Sigmoid colon (tissue), 7 donors: ENCODE results near the gene TCF7L2. TPM values are rescaled to one million over a fixed set of nuclear protein-coding genes. Genes with fewer than 3 reads are reported as not detected.

Experiments used
- DNase-seq: peaks from one replicate; pipeline ENCODE4 v3.0.0-alpha.2; 2019
- H3K27ac ChIP-seq, 4 donors: fragments of 200-600 bp; sonication (generic); one replicate each; pipeline ENCODE4 v1.5.1; 2016 to 2019; ENCODE audit warnings: mild to moderate bottlenecking in 1 of 4
- H3K27me3 ChIP-seq, 3 donors: fragments of 200-600 bp; sonication (generic); one replicate each; pipeline ENCODE4 v1.5.1; 2019; ENCODE audit warnings: mild to moderate bottlenecking in 1 of 3
- H3K36me3 ChIP-seq, 4 donors: fragments of 200-600 bp; sonication (generic); one replicate each; pipeline ENCODE4 v1.5.1; 2016 to 2019
- H3K4me1 ChIP-seq, 4 donors: fragments of 200-600 bp; sonication (generic); one replicate each; pipeline ENCODE4 v1.5.1; 2017 to 2019
- H3K4me3 ChIP-seq, 4 donors: fragments of 200-600 bp; sonication (generic); one replicate each; pipeline ENCODE4 v1.5.1; 2017 to 2019; ENCODE audit warnings: mild to moderate bottlenecking in 2 of 4, moderate library complexity in 1 of 4
- H3K9me3 ChIP-seq, 4 donors: fragments of 200-600 bp in 3 of 4; sonication (generic) in 3 of 4; one replicate each; pipeline versions ENCODE4 v1.5.1 to v1.6.1; 2013 to 2019
- EP300 ChIP-seq, 4 donors: sonication (generic); formaldehyde crosslinking; IDR thresholded peaks; one replicate each; pipeline ENCODE4 v1.6.1; 2017; ENCODE audit warnings: antibody characterized with exemption in 4 of 4
- POLR2A ChIP-seq, 2 donors: fragments of 450-650 bp; IDR thresholded peaks; one replicate each; pipeline ENCODE4 v1.6.1; 2016; ENCODE audit warnings: antibody characterized with exemption in 2 of 2, mild to moderate bottlenecking in 2 of 2, moderate library complexity in 2 of 2
- POLR2AphosphoS5 ChIP-seq, 4 donors: sonication (generic); formaldehyde crosslinking; IDR thresholded peaks; one replicate each; pipeline ENCODE4 v1.6.1; 2017; ENCODE audit warnings: antibody characterized with exemption in 4 of 4
- WGBS, 2 donors: extraction: QIAGEN DNeasy Blood & Tissue Kit; methylation state at CpG; one replicate each; pipeline ENCODE4 v1.1.7; 2013; 5-methylcytosine and 5-hydroxymethylcytosine counted together
- intact Hi-C: fragments of 100-400 bp; cut with DNase I; formaldehyde crosslinking; loops from one replicate; pipeline ENCODE4 v1.15.1; 2023
- polyA plus RNA-seq, 3 donors: library from polyadenylated mRNA; stranded (reverse); fragments of 200-250 nt; gene quantifications; one replicate each; pipeline ENCODE4 v1.2.3, GENCODE V29; 2013
- total RNA-seq, 4 donors: library from RNA; depleted of rRNA; stranded (reverse); fragments of >200 nt; gene quantifications; one replicate each; pipeline ENCODE4 v1.1.0, GENCODE V29; 2016
- TF ChIP-seq, protein P1 (sequence below), 4 experiments: fragments of 450-650 bp in 3 of 4; fragments of 200-600 bp in 1 of 4; IDR thresholded peaks; one replicate each; pipeline ENCODE4 v1.5.1; 2016 to 2019; ENCODE audit warnings: antibody characterized with exemption in 4 of 4, mild to moderate bottlenecking in 3 of 4, moderate library complexity in 2 of 4
- donor health status: healthy with polysubstance abuse.
- donor health status: Bipolar disorder and iron deficiency.
- donor health status: healthy.

Gene TCF7L2
- total and polyA plus RNA-seq, 7 donors, result 15.3 to 40.4 (median 30.0) TPM

DNA sequence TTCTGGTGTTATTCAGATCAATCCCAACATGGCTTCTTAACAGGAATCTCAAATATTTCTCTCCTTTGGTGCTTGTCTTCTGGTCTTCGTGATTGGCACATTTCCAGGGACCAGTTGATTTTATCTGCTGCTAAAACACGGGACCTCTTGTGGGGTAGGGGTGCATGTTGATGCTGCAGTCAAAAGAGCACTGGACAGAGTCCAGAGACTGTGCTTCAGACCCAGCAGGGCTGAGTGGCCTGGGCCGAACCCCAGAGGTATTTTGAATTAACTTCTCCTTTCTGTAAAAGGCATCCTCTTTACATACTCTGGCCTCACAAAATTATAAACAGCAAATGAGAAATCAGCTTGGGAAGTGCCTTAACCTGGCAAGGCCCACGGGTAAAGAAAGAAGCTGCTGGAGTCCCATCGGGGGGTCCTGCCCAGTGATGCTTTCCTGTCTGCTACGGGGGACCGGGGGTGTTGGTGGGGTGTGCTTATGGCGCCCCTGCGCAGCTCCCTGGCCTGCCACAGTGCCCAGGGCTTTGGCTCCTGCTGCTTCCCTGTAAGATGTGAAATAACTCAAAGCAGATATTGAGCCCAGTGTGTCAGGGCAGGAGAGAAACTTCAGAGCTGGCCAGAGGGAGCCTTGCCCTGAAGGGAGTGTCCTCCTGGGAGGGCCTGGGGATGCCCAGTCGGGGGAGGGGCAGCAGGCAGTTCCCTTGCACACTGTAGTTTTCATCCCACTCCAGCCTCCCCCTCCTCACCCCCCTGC is 230.5 kb downstream of the TCF7L2 start:
- Histone ChIP-seq H3K27me3 (no peaks in the 10 kb centered on the region), H3K9me3 (no peaks in the 10 kb centered on the region), H3K36me3 (no peaks in the 10 kb centered on the region), H3K27ac (peak overlapping the region in 2 of 4 donors; percentile 44 to 49), H3K4me1 (peaks cover 0 to 34% (median 14%) of the 10 kb centered on the region in 4 donors), H3K4me3 (no peak overlapping the region)
- 74 to 86% methylated on average over 10 of the region's 10 CpGs for WGBS, 2 donors
- DNase-seq, result no peak
- intact Hi-C loops, result no loop called here
- TF ChIP-seq, protein P1, sequence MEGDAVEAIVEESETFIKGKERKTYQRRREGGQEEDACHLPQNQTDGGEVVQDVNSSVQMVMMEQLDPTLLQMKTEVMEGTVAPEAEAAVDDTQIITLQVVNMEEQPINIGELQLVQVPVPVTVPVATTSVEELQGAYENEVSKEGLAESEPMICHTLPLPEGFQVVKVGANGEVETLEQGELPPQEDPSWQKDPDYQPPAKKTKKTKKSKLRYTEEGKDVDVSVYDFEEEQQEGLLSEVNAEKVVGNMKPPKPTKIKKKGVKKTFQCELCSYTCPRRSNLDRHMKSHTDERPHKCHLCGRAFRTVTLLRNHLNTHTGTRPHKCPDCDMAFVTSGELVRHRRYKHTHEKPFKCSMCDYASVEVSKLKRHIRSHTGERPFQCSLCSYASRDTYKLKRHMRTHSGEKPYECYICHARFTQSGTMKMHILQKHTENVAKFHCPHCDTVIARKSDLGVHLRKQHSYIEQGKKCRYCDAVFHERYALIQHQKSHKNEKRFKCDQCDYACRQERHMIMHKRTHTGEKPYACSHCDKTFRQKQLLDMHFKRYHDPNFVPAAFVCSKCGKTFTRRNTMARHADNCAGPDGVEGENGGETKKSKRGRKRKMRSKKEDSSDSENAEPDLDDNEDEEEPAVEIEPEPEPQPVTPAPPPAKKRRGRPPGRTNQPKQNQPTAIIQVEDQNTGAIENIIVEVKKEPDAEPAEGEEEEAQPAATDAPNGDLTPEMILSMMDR (IDR thresholded peaks at IDR 0.05), result no peak
- TF ChIP-seq POLR2A (IDR thresholded peaks at IDR 0.05) (no peak), POLR2AphosphoS5 (IDR thresholded peaks at IDR 0.05) (no peak), EP300 (IDR thresholded peaks at IDR 0.05) (no peak)

DNA sequence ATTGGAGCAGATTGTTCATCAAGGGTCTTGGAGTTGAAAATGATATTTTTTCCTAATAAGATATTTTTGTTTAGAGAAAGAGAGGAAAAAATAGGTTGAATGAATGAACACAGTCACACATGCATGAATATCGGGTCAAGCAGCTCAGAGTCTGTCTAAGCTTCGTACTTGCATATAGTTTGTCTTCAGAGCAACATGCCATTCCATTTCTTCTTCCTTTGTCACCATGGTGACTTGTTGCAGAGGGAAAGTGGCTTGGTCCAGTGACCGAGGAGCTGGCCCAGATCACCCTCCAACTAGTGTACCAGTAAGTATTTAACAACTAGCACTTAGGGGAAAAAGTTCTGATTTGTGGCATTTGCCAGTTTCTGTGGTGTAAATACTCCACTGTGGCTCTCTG is 232.1 kb downstream of the TCF7L2 start:
- H3K4me3 ChIP-seq, result no peak overlapping the region

DNA sequence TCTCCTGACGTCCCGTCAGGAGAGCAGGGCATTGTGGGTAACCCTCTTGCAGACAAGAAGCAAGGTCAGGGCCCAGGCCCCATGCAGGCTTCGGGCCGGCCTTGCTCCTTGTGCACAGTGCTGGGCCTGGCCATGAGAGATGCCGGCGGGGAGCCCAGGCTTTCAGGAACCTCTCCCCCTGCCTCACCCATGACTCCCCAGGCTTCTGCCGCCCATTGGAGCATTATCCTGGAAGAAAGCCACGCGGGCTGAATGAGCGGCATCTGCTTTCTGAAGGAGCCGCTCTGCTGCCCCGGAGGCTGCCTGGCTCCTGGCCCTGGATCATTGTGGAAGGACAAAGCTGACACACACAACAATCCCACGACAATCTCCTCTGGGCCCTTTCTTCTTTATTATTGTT is 233.5 kb downstream of the TCF7L2 start:
- H3K27ac ChIP-seq, result peak overlapping the region in 2 of 4 donors; percentile 9 to 60
- WGBS, 2 donors, result 92 to 95% methylated on average over 13 of the region's 13 CpGs
- no peak overlapping the region for H3K4me3 ChIP-seq
- no peaks in the 10 kb centered on the region for H3K9me3 ChIP-seq
- peaks cover 0 to 54% (median 31%) of the 10 kb centered on the region in 4 donors for H3K4me1 ChIP-seq
- intact Hi-C loops, result no loop called here
- H3K27me3 ChIP-seq, result no peaks in the 10 kb centered on the region
- no peak for DNase-seq
- no peaks in the 10 kb centered on the region for H3K36me3 ChIP-seq
- no peak for TF ChIP-seq POLR2A (IDR thresholded peaks at IDR 0.05)
- no peak for TF ChIP-seq EP300 (IDR thresholded peaks at IDR 0.05)
- TF ChIP-seq, protein P1 (IDR thresholded peaks at IDR 0.05), result no peak
- TF ChIP-seq POLR2AphosphoS5 (IDR thresholded peaks at IDR 0.05), result no peak

More for the DNA sequence above, 232.1 kb downstream of the TCF7L2 start:
- no peak for TF ChIP-seq EP300 (IDR thresholded peaks at IDR 0.05)
- TF ChIP-seq POLR2AphosphoS5 (IDR thresholded peaks at IDR 0.05), result no peak
- Histone ChIP-seq H3K27me3 (no peaks in the 10 kb centered on the region), H3K27ac (no peak overlapping the region), H3K9me3 (no peaks in the 10 kb centered on the region), H3K4me1 (peaks cover 0 to 40% (median 21%) of the 10 kb centered on the region in 4 donors), H3K36me3 (no peaks in the 10 kb centered on the region)
- DNase-seq, result no peak
- WGBS, 2 donors, result 95% methylated on average over 3 of the region's 3 CpGs
- intact Hi-C loops, result no loop called here

DNA sequence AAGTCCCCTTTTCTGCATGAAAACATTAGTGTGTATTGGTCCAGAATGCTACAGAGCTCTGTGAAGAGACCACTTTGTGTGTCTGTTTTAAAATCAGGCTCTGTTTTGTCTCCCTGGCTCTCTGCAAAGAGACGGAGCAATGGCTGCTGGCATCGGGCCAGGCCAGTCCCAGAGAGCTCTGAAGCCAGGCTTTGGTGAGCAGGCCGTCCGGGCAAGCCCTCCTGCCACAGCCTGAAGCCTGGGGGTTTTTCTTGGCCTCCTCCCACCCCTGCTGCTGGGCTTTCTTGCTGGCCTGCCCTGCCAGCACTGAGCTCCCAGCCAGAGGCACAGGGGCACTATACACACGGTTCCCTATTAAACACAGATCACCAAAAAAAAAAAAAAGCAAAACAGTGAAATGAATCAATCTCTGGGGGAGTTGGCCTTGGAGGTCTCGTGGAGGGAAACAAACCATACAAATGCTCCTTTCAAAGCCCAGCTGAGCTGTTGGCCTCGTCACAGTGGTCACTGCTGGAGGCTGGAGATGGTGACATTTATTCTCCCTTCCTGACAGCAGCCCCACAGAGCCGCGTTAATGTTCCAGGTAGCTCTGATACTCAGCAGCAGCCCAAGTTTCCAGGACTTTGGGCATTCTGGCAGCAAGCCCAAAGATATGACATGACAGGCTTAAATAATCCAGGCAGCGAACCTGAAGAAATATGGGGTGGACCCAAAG is 237.2 kb downstream of the TCF7L2 start:
- TF ChIP-seq POLR2A (IDR thresholded peaks at IDR 0.05), result no peak
- TF ChIP-seq POLR2AphosphoS5 (IDR thresholded peaks at IDR 0.05), result peak in 3 of 4 donors; percentile 43 to 55 (median 54)
- intact Hi-C loops, result loop anchor here (2.0 kb wide), 1 partner anchor 170 kb away; no protein-coding TSS in a partner anchor
- Histone ChIP-seq H3K27ac (peak overlapping the region in 3 of 4 donors; percentile 41 to 77 (median 63)), H3K4me1 (peaks cover 0 to 40% (median 20%) of the 10 kb centered on the region in 4 donors), H3K9me3 (no peaks in the 10 kb centered on the region), H3K36me3 (no peaks in the 10 kb centered on the region), H3K27me3 (no peaks in the 10 kb centered on the region), H3K4me3 (no peak overlapping the region)
- DNase-seq, result peak; percentile 92
- 76 to 85% methylated on average over 10 of the region's 10 CpGs for WGBS, 2 donors

DNA sequence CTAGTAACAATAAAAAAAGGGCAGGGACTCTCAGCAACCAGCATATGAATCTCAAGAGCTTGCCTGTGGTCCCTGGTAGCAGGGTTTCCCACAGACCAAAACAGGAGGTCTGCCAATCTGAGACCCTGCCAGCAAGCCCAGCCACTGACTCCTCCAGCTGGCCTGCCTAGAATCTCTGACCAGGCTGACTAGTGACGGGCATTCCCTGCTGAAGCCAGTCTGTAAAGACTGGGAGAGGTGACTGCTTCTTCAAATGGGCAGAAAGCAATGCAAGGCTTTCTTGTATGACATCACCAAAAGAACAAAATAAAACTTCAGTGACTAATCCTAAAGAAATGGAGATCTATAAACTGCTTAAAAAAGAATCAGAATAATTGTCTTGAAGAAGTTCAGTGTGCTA is 249.4 kb downstream of the TCF7L2 start:
- H3K36me3 ChIP-seq, result no peaks in the 10 kb centered on the region
- no peaks in the 10 kb centered on the region for H3K27me3 ChIP-seq
- no peak for DNase-seq
- no peaks in the 10 kb centered on the region for H3K4me1 ChIP-seq
- H3K9me3 ChIP-seq, result peaks cover 0 to 5% (median 0%) of the 10 kb centered on the region in 4 donors
- WGBS, 2 donors, result 89 to 91% methylated on average over 1 of the region's 1 CpG
- H3K27ac ChIP-seq, result no peak overlapping the region
- TF ChIP-seq POLR2A (IDR thresholded peaks at IDR 0.05), result no peak
- TF ChIP-seq EP300 (IDR thresholded peaks at IDR 0.05), result no peak
- TF ChIP-seq, protein P1 (IDR thresholded peaks at IDR 0.05), result no peak
- no peak for TF ChIP-seq POLR2AphosphoS5 (IDR thresholded peaks at IDR 0.05)
- intact Hi-C loops, result no loop called here
- no peak overlapping the region for H3K4me3 ChIP-seq
